ENCODE data around the gene MXD3.
"Not testable (repeated sequence)": the region's sequence is repeated elsewhere in the genome, so short reads cannot be mapped to it uniquely, and the experiment has no call there.

The MXD3 gene

GRCh38 chr5:177265395-177265794, 46.3 kb downstream of the MXD3 start:
- no peak for DNase-seq (ENCODE audit: low read depth)

DNA sequence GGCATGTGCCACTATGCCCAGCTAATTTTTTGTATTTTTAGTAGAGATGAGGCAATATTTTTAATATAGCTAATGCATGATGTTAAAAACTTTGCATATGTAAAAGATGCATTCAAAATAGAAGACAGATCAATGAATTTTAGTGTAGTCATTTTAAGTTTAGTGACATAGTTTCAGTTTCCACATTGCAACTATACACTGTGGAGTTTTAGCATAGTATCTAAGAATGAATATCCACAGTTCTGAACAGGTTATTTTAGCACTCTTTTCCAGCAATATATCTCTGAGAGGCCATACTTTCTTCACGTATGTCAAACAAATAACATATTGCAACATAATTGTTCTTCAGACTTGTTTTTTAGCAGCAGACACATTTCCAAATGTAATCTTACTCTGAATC, 47.5 kb downstream of the MXD3 start:
- no peak for DNase-seq (ENCODE audit: low read depth)

DNA sequence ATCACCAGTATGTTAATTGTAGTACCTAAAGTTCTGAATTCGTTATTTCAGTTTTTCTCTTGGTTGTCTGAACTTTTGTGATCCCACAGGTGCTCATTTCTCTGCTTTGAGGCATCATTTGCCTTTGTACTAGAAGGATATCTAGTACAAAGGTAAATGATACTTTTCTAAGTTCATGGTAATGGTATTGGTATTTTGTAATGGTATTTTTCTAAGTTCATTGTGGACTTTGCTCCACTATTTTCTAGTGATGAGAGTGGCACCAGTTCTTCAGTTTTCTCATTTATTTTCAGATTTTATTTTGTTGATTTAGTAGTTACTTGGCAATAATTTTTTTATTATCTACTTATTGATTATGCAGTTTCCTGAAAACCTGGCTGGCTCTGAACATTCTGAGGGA, 50.2 kb downstream of the MXD3 start:
- DNase-seq (ENCODE audit: low read depth): no peak

DNA sequence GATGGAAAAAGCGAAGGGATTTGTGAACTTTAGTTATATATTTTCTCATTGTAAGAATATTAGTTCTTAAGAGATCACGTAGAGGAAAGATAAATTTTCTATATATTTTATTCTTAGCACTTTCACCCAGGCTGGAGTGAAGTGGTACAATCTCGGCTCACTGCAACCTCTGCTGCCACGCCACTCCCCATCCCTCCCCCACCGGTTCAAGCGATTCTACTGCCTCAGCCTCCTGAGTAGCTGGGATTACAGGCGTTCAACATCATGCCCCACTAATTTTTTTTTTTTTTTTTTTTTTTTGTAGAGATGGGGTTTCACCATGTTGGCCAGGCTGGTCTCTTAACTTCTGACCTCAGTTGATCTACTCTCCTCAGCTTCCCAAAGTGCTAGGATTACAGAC, 50.7 kb downstream of the MXD3 start:
- no peak for DNase-seq (ENCODE audit: low read depth)

- not testable (repeated sequence) for DNase-seq (ENCODE audit: low read depth)
These were observed 53.0 kb downstream of the MXD3 start for GRCh38 chr5:177258711-177259110.

All from stimulated activated CD8-positive, alpha-beta memory T cell treated with anti-CD3 and anti-CD28 coated beads, Interleukin-15, amount 100 ng/mL, for 24 hours (primary cell).